ENCODE results near the gene REEP1.

DNA sequence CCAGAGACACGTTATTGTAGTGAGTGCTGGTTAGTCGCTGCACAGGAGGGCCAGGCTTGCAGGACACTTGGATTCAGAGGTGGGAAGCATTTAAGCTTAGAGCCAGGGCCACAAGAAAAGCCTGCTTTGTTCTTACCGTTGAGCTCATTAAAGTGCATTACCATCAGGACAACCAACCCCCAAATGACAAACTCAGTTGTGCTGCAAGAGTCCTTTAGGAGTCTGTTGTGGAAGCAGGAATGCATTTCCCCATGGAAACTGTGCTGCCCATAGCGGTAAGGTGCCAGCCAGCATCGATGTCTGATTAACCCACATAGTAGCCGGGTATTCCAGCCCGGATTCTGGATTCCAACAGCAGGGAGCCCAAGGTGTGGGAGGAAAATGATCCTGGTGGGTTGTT lies 23.4 kb upstream of the REEP1 start:
- TF ChIP-seq EZH2 (IDR thresholded peaks at IDR 0.05; ENCODE audit: insufficient read depth, poor library complexity, severe bottlenecking) (no peak), EZH2phosphoT487 (IDR thresholded peaks at IDR 0.05; ENCODE audit: insufficient read depth, low read depth) (no peak)
